NB4 (cell line): ENCODE results near the gene ABCG1.

Experiments used
- MAX ChIP-seq: IDR thresholded peaks from 2 replicates; pipeline ENCODE4 v1.6.1; 2011; ENCODE audit warnings: low read depth, low read length
- MYC ChIP-seq: IDR thresholded peaks from 2 replicates; pipeline ENCODE4 v1.6.1; 2011; ENCODE audit warnings: low read depth, low read length
- POLR2A ChIP-seq: IDR thresholded peaks from 2 replicates; pipeline ENCODE4 v1.6.1; 2011; ENCODE audit warnings: mild to moderate bottlenecking; ENCODE audit not compliant: insufficient read length; ENCODE audit errors: extremely low read depth
- TF ChIP-seq, protein P1 (sequence below): IDR thresholded peaks from one replicate; pipeline ENCODE4 v1.5.1; 2012; ENCODE audit warnings: low read depth, low read length

DNA sequence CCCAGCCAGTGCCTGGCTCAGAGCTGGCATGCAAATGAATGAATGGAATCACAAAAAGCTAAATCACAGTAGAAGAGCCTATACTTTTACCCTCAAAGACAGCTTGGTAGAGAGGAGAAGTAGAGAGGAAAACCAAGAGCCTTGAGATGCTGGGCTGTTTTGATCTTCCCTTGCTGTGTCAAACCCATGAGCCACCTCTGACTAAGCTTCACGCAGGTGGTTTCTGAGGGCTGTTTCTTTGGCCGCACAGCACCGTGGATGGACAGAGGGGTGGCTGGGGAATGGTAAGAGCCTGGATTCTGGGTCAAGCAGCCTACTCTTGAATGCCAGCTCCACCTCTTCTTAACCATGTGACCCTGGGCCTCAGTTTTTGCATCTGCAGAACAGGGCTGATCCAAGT lies 18.6 kb downstream of the ABCG1 start:
- TF ChIP-seq, protein P1, sequence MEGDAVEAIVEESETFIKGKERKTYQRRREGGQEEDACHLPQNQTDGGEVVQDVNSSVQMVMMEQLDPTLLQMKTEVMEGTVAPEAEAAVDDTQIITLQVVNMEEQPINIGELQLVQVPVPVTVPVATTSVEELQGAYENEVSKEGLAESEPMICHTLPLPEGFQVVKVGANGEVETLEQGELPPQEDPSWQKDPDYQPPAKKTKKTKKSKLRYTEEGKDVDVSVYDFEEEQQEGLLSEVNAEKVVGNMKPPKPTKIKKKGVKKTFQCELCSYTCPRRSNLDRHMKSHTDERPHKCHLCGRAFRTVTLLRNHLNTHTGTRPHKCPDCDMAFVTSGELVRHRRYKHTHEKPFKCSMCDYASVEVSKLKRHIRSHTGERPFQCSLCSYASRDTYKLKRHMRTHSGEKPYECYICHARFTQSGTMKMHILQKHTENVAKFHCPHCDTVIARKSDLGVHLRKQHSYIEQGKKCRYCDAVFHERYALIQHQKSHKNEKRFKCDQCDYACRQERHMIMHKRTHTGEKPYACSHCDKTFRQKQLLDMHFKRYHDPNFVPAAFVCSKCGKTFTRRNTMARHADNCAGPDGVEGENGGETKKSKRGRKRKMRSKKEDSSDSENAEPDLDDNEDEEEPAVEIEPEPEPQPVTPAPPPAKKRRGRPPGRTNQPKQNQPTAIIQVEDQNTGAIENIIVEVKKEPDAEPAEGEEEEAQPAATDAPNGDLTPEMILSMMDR: no peak
- TF ChIP-seq POLR2A: no peak
- no peak for TF ChIP-seq MAX
- no peak for TF ChIP-seq MYC
